ENCODE data around the gene GGTLC3.
"Not testable (repeated sequence)": the region's sequence is repeated elsewhere in the genome, so short reads cannot be mapped to it uniquely, and the experiment has no call there.

GGTLC3 gene

DNA sequence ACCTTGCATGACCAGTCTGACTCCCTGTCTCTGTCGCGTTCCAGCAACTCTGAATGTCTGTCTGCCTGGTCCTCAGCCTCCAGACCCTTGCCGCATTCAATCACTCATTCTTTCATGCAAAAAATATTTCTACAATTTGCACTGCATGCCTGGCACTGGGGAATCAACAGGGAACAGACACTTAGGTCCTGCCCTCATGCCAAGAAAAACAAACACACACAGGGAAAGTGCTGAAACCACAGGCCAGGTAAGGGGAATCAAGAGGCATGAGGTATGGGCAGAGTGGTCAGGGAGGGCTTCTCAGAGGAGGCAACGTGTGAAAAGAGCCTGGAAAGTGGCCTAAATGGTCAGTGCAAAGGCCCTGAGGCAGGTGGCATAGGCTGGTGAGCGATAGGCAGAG is at the start of gene GGTLC3:
Gene GGTLC3 (minus strand): TSS at position 101 of the 400 bp plus-strand sequence. CDS start 264 bp downstream, outside the sequence.
- DNase-seq (ENCODE audit: low read depth), result not testable (repeated sequence)

DNA sequence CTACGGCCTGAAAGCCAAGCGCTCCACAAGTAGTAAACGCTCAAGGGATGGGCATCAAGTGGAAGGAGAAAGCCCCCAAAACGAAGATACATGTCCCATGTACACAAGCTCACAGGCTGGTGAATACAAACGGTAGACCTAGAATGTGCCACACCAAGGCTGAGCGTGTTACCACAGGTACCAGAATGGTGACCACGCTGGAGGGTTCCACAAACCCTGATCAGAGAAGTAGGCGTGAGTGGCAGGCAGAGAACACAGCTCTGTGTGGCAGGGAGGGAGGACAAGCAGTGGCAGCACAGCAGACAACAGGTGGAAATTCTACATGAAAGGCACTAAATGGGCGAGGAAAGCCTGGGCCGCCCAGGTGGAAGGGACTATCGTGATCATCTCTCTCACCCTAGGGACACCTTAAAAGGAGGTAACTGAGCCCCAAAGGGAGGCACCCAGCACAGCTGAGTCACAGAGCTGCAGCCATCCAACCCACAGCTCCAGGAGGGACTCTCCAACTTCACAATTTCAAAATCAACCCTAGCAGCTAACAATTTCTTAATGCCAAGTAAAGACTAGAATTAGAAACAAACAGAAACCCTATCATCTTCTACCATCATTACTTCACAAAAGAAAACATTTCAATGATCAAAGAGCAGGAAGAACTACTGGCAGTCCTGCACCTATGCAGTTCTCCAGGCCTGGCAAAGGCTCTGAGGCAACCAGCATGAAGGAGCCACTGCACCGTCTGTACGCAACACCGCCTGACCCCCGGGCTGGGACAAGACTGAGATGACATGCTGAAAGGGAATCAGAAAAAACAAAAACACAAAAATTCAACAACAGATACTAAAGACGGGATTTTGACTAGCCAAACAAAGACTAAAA is 42.4 kb upstream of the GGTLC3 start:
- DNase-seq (ENCODE audit: low read depth), result not testable (repeated sequence)

DNA sequence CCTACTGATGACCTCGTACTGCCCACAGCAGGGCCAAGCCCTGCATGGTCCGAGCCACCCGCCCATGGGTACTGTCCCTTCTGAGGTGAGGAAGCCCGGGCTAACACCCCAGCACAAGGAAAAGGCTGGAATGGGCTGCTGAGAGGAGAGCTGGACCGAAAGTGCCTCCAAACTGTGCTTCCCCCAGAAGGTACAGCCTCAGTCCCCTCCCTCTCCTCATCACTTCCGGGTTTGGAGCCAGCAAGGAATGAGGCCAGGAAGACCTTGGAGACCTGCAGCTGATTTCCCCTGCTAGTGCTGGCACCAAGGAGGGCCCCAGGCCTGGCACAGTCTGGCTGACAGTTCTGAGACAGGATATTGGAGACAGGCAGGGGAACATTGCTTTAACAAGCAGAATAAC is 41.0 kb upstream of the GGTLC3 start:
- DNase-seq (ENCODE audit: low read depth), result not testable (repeated sequence)

DNA sequence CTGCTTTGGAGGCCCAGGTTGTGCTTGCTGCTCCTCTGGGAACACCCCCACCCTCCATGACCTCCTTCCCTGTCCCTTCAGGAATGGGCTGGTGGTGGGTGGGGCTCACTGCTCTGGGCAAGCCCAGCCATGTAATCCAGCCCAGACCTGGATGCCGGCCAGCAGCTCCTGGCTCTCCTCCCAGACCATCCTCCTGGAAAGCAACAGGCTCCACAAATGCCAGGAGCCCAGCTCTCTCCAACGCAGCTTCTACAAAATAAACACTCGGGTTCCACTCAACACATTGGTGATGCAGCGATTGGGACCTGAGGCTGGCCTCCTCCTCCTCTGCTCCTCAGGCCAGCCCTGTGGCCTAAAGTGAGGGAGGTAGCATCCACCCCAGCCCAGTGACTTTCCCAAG is 40.6 kb upstream of the GGTLC3 start:
- DNase-seq (ENCODE audit: low read depth), result not testable (repeated sequence)

DNA sequence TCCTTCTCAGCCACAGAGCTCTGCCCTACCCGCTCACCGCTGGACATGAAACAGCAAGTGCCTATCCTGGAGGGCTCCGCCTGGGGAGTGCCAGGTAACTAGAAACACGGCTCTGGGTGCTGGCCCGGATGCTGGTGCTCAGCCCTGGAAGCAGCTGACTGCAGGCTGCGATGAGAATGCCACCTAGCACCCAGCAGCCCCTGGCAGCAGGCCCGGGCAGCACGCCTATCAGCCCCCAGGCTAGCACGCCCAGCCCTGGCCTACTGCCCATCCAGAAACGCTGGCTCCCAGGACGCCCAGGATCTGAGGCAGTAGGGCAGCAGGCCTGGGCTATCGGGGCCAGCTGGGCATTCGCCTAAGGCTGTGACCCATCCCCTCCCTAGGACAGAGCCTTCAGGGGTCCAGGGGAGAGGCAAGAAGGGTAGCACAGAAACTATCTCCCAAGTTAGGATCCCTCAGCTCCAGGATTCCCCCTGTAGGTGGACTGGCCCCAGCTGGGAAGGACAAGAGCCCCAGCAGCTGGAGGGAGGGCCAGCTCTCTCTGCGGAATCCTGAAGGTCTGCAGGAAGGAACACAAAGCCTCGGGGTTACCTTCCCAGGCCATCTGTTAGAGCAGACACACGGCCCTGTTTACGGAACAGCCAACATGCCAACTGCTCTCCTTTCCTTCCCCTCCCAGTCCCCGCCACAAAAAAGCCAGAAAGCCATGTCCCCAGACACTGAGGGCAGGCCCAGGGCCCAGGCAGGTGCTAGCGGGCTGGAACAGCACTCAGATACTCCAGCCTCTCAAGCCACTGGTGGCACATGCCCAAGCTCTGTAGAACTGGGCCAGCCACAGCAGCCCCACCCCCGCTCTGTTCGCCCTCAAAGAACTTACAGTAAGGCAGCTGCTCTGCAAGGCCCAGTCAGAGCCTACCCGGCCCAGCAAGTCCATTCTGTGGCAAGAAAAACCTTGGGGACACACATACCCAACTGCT is 36.6 kb upstream of the GGTLC3 start:
- DNase-seq (ENCODE audit: low read depth), result not testable (repeated sequence)

DNA sequence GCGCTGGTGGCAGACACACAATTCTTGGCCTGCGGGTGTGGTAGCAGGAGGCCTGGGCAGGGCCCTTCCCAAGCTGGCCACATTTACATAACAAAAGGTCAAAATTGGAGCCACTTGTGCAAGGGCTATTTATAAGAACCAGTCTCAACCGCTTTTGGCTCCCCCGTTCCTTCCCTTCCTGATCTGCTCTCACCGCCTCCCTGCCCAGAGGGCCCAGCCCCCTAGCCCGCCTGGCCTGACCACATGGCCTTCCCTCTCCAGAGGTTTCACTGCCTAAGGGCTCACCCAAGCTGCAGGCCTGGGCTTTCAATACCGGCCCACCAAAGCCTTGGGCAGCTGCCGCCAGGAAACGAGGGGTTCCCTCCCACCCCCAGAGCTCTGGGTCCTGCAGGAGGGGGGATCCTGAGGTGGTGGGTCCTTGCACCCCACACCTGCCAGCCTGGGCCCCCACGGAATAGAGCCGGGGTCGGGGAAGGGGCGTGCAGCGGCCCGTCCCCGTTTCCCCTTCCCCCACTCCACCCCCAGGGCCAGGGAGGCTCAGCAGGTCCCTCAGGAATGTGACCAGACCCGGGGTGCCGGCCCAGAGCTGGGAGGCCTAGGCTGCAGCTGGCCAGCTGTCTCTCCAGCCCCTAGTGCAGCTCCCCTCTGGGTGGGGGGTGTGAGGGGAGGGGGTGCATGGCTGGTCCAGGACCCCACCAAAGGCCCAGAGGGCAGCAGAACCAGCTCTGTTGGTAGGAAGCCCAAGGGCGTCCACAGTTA is 35.1 kb upstream of the GGTLC3 start:
- DNase-seq (ENCODE audit: low read depth), result not testable (repeated sequence)

DNA sequence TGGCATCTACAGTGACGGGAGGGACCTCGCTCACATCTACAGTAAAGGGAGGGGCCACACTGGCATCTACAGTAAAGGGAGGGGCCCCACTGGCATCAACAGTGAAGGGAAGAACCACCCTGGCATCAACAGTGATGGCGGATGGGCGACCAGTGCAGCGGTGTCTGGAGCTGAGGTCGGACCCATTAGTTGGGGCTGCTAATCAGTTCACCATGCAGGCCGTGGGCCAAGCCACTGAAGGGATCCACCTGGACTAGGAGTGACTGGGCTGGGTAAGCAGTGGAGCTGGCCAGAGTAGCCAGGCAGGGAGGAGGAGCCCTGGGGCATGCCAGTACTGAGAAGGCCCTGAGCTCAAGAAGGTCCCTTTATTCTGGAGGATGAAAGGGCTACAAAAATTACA is 33.1 kb upstream of the GGTLC3 start:
- not testable (repeated sequence) for DNase-seq (ENCODE audit: low read depth)

DNA sequence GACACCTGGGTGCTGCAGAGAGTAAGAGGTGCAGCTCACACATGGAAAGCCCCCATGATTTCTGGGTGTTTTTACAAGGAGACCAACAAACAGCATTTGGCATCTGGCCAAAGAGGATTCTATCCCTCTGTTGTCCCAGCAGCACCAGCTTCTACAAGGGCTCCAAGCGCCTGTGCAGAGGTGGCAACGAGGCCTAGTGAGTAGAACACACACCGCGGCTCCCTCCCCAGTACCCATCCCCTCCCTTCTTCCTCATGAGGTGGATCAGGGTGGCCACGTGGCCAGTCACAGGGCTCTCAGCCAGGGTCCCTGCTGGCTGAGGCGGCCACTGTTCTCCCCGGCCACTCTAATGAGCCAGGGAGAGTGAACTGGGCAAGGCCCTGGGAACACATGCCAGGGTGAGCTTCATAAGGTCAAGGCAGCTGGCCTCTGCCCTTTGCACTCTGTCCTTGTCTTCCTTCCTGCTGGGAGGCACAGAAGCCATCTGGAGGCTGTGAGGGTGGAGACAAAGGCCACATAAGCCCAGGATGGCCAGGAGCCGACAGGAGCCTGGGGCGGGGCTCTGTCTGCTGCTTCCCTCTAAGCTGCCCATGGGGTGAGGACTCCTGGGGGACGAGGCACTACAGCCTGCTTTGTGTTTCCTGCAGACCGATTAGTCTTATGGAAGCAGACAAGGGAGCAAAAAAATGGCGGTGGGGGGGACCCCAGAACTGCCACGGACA is 31.7 kb upstream of the GGTLC3 start:
- not testable (repeated sequence) for DNase-seq (ENCODE audit: low read depth)

DNA sequence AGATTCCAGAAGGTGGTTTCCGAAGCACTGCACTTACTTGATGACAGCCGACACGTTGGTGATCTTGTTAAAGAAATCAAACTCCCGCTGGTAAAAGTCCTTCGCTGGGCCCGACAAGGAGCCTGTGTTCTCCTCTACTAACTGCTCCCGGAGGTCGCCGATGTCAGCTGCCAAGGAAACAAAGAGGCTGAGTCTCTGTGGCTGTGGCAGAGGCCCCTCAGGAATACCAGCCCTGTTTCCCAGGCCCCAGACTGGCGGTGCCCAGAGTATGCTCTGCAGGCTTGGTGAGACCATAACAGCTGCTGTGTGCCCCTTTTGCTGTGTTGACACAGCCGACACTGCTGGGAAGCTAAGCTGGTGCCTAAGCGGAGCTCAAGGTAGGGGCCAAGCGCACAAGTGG is 26.7 kb upstream of the GGTLC3 start:
- DNase-seq (ENCODE audit: low read depth), result not testable (repeated sequence)

DNA sequence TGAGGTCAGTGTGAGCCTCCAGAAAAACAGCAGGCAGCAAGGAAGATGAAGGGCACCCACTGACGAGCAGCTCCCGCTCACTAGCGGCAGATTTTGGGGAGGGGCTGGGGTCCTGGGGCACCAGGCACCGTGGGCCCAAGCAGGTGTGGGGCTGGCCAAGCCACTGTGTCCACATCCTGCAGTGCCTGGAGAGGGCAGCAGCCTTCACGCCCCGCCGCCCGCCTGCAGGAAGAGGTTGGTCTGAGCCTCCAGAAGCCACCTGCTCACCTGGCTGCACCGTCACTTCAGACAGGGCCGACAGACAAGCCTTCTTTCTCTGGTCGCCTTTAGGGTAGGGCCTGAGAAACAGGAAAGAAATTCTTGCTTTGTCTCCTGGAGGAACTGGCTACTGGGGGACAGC is 25.4 kb upstream of the GGTLC3 start:
- DNase-seq (ENCODE audit: low read depth), result not testable (repeated sequence)

DNA sequence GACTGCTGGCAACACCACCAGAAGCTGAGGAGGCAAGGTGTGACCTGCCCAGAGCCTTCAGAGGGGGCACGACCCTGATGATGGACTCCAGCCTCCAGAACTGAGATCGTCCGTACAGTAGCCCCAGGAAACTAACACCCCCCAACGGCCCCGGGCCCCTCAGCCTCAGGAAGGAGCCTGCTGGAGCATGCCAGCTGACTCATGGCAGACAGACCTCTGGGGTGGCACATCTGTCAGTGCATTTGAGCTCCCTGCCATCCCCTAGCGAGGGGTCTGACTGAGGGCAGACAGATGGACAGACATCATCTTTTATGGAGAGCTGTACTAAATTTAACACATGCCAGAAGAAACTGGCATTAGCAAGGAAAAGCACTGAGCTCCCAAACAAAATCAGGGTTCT is 22.0 kb upstream of the GGTLC3 start:
- not testable (repeated sequence) for DNase-seq (ENCODE audit: low read depth)

DNA sequence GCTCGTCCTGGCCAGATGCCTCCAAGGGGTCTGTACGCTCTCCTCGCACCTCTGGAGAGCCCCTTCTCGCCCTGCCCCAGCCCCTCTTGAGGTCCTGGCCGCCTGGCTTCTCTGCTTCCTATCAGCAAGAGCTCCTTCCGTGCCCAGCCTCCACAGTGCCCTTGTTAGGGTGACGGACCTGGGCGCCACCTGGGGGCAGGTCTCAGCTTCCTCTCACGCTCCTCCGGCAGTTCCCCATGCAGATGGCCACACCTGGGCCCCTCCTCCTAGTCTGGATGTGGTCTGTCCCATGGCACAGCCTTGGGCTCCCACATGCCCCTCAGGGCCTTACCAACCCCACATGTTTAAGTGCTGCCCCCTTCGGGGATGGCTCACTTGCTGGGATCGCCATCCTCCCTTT is 16.4 kb upstream of the GGTLC3 start:
- DNase-seq (ENCODE audit: low read depth), result not testable (repeated sequence)

DNA sequence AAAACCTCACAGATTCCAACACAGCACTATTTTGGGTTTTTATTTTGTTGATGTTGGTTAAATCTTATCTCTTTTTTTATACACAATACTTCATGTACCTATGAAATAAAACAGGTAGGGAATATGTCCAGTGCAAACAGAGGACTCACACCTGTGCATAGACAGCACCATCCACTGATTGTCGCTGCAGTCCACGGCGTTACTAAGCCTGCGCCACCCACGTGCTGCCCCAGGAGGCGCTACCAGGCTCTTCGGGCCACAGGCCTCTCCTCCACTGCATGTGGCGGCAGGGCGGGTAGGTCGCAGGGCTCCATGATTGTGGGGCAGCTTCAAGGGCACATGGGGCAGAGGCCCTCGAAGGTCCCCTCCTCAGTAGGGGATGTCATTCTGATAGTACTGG is 15.7 kb upstream of the GGTLC3 start:
- not testable (repeated sequence) for DNase-seq (ENCODE audit: low read depth)

DNA sequence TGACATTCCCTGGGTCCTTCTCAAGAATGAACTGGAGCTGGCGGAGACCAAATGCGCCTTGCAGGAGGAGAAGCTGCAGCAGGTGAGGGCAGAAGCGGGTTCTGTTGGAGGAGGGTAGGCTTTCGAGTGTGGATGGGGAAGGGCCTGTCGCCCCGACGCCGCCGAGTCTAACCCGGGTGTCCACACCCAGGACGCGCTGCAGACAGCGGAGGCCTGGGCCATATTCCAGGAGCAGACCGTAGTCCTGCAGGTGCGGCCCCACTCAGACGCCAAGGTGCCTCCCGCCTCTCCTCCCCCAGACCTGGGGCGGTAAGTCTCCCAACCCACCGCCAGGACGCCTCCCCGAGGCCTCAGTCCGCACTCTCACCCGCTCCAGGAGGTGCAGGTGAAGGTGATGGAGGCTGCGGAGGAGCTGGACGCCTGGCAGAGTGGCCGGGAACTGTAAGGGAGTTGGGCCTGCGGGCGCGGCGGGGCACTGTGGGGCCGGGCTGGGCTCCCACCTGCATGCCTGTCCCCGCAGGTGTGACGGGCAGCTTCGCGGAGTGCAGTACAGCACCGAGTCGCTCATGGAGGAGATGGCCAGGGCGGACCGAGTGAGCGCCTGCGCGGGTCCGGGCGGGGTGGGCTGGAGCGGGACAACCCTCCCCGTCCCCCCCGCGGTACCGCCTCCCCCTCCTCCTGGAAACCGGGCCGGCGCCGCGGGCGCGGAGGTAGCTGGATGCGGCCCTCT is 11.6 kb upstream of the GGTLC3 start:
- DNase-seq (ENCODE audit: low read depth), result not testable (repeated sequence)

DNA sequence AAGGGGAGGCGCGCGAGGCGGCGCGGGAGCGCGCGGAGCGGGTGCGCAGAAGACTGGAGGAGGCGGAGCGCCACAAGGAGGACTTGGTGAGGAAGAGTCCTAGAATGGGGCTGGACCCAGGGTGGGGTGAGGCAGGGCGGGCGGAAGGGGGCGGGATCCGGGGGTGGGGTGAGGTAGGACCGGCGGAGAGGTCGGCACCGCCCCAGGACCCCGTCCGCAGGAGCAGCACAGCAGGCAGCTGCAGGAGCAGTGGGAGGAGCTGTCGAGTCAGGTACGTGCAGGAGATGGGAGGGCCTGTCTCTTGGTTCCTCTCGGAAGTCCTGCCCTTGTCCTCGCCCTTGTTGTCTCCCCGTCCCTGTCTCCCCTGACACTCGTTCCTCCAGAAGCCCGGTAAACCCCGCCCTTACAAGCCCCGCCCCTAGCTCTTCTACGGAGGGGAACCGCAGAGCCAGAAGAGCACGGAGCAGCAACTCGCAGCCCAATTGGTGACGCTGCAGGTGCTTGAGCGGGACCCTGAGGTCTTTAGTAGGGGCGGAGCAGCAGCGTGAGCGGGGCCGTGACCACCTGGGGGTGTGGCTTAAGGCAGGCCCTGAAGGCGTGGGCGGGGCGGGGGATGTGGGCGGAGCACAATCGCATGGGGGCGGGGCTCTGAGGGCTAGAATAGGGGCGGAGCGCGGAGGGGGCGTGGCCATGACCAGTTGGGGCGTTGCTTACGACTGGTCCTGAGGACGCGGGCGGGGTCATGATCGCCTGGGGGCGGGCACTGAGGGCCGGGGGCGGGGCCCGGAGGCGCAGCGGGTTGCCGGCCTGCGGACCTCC is 10.8 kb upstream of the GGTLC3 start:
- peak; percentile 68 for DNase-seq (ENCODE audit: low read depth)

DNA sequence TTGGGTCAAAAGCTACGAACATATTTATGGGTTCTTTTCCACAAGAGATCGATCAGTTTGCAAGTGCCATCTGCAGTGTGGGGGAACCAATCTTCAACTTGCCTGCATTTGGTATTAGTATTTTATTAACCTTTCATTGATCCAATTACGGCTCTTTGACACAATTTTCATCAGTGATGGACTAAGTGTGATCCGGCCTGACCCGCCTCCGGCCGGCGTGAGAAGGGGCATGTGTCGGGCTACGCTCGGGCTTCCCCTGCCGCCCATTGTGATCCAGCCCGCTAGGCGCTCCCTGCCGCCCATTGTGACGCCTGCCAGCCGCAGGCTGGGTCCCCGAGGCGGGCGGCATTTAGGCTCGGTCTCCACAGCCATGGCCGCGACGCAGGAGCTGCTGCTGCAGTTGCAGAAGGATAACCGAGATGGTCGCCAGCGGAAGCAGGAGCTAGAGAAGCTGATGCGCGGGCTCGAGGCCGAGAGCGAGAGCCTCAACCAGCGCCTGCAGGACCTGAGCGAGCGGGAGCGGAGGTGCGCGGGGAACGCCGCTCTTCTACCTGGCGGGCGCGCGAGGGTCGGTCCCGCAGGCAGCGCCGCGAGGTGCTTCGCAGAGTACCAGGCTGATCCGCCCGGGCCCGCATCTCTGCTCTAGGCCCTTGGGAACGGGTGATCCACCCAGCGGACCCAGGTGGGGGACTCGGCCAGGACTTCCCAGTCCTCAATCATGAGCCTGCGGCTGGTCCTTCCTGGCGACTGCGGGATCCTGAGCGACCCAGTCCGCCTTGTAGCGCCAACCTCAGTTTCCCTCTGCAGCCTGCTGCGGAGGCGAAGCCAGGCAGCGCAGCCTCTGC is 10.0 kb upstream of the GGTLC3 start, which contains the start of gene TMEM191B:
Gene TMEM191B (plus strand): TSS at position 51 of the 845 bp plus-strand sequence. CDS start 179 bp downstream, at position 230.
- not testable (repeated sequence) for DNase-seq (ENCODE audit: low read depth)

DNA sequence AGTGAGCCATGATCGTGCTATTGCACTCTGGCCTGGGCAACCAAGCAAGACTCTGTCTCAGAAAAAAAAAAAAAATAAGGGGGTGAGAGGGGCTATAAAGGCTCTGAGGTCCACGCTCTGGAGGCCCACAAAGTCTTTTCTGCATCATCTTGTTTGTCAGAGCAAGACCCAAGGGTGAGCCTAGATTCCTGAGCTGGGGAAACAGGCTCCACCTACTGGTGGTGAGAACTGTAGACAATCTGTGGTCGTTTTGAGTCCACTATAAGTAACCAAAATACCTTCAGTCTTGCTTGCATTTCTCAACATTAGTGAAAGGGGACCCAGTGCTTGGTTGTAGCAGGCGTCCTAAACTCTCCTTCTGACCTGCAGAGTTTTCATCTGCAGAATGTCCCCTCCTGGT is 5.4 kb upstream of the GGTLC3 start:
- DNase-seq (ENCODE audit: low read depth), result not testable (repeated sequence)

DNA sequence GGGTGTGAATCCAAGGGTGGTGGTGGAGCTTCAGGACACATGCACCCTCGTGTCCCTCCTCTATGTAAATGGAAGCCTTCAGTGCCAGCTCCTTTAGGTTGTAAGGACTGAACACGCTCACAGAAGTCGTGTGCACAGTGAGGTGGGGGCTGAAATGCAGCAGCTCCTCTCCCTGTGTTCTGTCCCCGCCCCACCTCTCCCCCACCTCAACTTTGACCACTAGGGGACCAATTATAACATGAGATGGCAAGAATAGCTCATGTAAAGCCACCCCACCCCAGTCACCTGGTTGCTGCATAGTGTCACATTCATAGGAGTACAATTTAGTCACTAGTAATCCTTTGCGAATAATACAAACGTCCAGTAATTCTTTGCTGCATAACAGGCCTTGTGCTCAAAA is 4.8 kb upstream of the GGTLC3 start:
- not testable (repeated sequence) for DNase-seq (ENCODE audit: low read depth)
